GM12874 (cell line): ENCODE results near the gene CDH4.

Experiments
- CTCF ChIP-seq: IDR thresholded peaks from 2 replicates; pipeline ENCODE4 v1.5.1; 2011; ENCODE audit warnings: low read depth, mild to moderate bottlenecking, control low read depth, low read length, moderate library complexity; ENCODE audit not compliant: insufficient read depth

CDH4 gene

GRCh38 chr20:61750093-61750492 is 498.0 kb downstream of the CDH4 start:
- no peak for TF ChIP-seq CTCF

DNA sequence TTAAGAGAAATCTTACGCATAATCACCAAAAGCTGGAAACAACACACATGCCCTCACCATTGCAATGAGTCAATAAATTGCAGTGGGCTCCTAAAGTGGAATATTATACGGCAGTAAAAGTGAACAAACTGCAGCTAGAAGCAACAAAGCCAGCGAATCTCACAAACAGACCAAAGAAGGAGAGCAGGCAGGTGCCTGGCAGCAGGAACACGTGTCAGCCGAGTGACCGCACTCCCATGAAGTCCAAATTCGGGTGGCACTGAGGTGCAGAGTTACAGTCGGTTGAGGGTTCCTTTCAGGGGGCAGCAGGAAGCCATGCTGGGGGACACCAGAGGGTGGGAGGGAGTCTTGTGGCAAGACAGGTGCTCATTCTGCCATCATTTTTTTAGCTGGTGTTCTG is 500.5 kb downstream of the CDH4 start:
- TF ChIP-seq CTCF, result no peak

GRCh38 chr20:61753316-61753942 is 501.4 kb downstream of the CDH4 start:
- TF ChIP-seq CTCF, result no peak

DNA sequence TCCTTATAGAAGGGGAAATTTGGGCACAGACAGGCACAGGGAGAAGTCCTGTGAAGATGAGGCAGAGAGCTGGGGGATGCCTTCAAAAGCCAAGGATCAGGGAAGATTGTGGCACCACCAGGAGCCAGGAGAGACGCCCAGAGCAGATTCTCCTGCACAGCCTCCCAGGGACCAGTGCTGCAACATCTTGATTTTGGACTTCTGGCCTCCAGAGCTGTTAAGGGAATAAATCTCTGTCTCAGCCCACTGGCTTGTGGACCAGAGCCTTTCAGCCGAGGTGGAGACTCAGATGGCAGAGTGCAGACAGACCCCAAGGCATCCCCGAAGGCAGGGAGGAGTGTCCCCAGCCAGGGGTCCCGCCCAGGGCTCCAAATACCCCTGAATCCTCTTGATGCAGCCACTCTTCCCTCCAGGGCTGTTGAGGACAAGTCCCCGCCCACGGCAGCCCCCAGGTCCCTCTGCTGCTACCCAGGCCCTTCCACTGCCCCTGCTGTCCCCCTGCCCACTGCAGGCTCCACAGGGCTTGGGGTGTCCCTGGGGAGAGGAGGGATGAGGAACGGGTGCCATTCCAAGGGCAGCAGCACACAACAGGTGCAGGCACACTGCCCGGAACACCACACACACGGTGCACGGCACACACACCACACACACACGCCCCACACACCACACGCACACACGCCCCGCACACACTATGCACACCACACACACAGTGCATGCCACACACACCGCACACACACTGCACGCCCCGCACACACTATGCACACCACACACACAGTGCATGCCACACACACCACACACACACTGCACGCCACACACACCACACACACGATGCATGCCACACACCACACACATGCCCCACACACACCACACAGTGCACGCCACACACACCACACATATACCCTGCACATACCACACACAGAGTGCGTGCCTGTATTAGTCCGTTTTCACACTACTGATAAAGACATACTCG is 502.2 kb downstream of the CDH4 start:
- TF ChIP-seq CTCF, result no peak

- no peak for TF ChIP-seq CTCF
These were observed 503.1 kb downstream of the CDH4 start for GRCh38 chr20:61754976-61755778.

GRCh38 chr20:61755971-61756845 is 504.1 kb downstream of the CDH4 start:
- no peak for TF ChIP-seq CTCF
